HG03045 (cell line): ENCODE data around the gene IGF2BP3.

Experiments used
- ATAC-seq: cut with Tn5 transposase; IDR thresholded peaks from one replicate; pipeline ENCODE4 v1.9.1; 2021; ENCODE audit warnings: mild to moderate bottlenecking, moderate library complexity; ENCODE audit not compliant: unreplicated experiment

The IGF2BP3 gene

GRCh38 chr7:23298885-23299769, 171.2 kb downstream of the IGF2BP3 start, which contains the start of gene MALSU1:
Gene MALSU1, plus strand, starts transcription at chr7:23299339. Its CDS starts 14 bp downstream, at chr7:23299353.
- peak; percentile 99 for ATAC-seq

- ATAC-seq: no peak
These were observed 172.0 kb downstream of the IGF2BP3 start for GRCh38 chr7:23298141-23298881.

GRCh38 chr7:23295401-23295697, 174.9 kb downstream of the IGF2BP3 start:
- ATAC-seq: no peak

GRCh38 chr7:23294549-23295400, 175.5 kb downstream of the IGF2BP3 start:
- ATAC-seq: no peak

- ATAC-seq: no peak
These were observed 176.7 kb downstream of the IGF2BP3 start for GRCh38 chr7:23293500-23294073.

GRCh38 chr7:23292623-23293022, 177.7 kb downstream of the IGF2BP3 start:
- ATAC-seq: no peak

- ATAC-seq: no peak
These were observed 178.2 kb downstream of the IGF2BP3 start for GRCh38 chr7:23291957-23292560.

- ATAC-seq: no peak
These were observed 179.3 kb downstream of the IGF2BP3 start for GRCh38 chr7:23290993-23291392.

- ATAC-seq: no peak
These were observed 182.7 kb downstream of the IGF2BP3 start for GRCh38 chr7:23287612-23288011.

GRCh38 chr7:23285657-23286646, 184.3 kb downstream of the IGF2BP3 start:
- no peak for ATAC-seq

GRCh38 chr7:23284871-23285270, 185.4 kb downstream of the IGF2BP3 start:
- ATAC-seq: no peak

- ATAC-seq: no peak
These were observed 187.2 kb downstream of the IGF2BP3 start for GRCh38 chr7:23283086-23283485.

GRCh38 chr7:23279819-23280525, 190.3 kb downstream of the IGF2BP3 start:
- no peak for ATAC-seq

- no peak for ATAC-seq
These were observed 192.8 kb downstream of the IGF2BP3 start for GRCh38 chr7:23277359-23277989.

- ATAC-seq: no peak
These were observed 193.3 kb downstream of the IGF2BP3 start for GRCh38 chr7:23276947-23277346.

GRCh38 chr7:23276376-23276775, 193.9 kb downstream of the IGF2BP3 start:
- no peak for ATAC-seq

- ATAC-seq: no peak
These were observed 194.4 kb downstream of the IGF2BP3 start for GRCh38 chr7:23275912-23276311.

- peak; percentile 98 for ATAC-seq
These were observed 197.1 kb downstream of the IGF2BP3 start for GRCh38 chr7:23273141-23273599.
